Endometrial microvascular endothelial cells (primary cell): ENCODE results near the gene PLXNB2. TPM values are rescaled to one million over a fixed set of nuclear protein-coding genes. Genes with fewer than 3 reads are reported as not detected.

Source experiments
- in situ Hi-C: cut with HindIII; loops from 2 replicates; pipeline ENCODE4 v1.10.0; 2017; ENCODE audit warnings: low sequenced_read_pairs, low pct_unique_long_range_greater_than_20kb; ENCODE audit errors: inconsistent ontology term
- total RNA-seq: library from RNA; depleted of rRNA; stranded (reverse); fragments of >200 nt; gene quantifications from one replicate; pipeline ENCODE4 v1.2.3, GENCODE V29; 2015; ENCODE audit errors: inconsistent ontology term

Gene PLXNB2
- total RNA-seq, 1 donor from 2014 or later, result 37.7 TPM

DNA sequence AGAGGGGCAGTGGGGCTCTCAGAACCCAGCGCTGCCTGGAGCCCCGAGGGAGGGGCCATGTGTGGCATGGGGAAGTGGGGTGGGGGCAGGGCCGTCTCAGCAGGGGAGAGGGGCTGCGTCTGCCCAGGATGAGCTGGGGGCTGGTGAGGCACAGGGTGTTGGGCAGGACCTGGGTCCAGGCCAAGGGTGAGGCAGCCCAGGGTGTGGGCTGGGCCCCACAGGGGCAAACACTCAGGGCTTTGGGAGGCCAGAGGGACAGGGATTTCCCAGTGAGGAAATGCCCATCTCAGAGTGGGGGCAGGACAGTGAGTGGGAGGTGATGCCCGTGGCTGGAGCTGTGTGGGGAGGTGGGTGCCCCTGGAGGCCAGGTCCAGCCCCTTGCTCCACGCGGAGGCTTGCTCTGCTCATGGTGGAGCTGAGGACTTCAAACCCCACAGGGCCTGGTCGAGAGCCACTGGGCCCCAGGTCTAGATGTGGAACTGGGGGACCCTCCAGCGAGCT lies 5.4 kb downstream of the PLXNB2 start:
- in situ Hi-C loops, result no loop called here

DNA sequence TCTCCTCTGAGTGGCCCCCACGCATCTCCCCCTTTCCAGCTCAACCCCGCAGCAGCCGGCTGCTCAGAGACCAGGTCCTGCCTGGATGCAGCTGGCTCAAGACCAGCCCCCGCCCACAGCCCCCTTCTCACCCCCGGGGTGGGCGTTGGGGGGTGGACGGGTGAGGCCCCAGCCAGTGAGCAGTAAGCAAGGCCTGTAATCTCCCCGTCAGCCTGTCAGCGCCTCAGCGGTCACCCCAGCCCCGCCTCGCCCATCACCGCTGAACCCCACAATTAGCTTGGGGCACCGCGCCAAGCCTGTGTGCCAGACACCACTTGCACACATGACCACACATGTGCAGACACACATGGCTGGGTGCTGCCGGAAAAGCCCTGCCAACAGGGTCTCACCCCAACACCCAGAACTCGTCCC lies 5.9 kb downstream of the PLXNB2 start:
- in situ Hi-C loops, result no loop called here

DNA sequence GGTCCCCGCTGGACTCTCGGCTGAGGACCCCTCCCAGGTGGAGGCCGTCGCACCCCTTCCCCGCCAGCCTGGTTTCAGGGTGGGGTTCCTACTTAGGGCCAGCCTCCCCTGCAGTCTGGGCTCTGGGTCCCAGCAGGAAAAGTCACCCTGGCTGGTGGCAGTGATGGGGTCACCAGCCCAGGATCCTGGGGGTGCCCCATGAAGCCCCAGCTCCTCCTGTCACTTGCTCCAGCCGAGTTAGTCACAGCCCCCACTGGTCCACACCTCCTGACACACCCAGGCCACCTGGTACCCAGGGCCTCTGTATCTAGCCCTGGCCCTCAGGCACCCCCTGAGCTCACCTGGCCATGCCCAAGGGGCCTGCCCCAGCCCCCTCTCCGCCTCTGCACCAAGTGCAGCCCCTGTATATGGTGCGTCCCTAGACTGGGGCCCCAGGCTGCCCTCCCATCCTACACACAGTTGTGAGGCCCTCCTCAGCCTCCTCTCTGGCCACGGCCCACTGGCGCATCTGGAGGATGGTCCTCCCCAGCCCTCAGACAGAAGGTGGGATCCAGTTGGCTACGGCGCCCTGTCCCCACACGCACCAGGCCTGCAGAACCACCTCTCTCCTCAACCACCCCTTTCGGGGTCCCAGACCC lies 6.7 kb downstream of the PLXNB2 start:
- in situ Hi-C loops, result no loop called here

DNA sequence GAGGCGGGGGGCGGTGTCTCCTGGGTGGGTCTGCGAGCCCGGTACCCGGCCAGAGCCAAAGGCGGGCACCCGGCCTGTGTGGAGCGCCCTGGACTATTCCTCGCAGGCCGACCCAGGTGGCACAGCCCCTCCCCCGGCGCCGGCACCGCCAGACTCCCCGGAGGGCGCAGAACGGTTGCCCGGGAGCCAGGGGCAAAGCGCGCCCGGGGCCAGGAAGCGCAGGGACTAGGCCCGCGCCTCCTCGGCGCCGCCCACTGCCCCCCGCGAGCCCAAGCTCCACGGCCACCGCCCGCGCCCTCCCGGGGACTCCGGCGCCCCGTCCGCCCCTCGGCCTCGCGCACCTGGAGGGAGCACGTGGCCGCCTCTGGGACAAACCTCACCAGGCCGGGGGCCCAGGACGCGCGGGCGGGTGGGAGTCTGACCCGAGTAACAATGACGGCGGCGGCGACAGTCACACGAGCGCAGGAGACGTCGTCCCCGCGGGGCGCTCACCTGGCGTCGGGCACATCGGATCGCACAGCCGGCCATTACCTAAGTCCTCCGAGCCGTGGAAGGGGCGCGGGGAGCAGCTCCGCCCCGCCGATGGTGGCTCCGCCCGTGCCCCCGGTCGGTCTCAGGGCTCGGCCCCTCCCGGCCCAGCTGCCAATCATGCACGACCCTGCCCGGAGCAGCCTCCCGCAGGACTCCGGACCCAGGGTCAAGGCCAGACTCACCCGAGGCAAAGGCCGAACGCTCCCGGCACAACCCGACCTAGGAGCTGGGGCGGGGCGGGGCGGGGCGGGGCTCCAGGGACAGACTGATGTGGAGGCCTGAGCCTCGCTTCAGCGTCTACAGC lies 7.4 kb downstream of the PLXNB2 start:
- in situ Hi-C loops, result no loop called here

DNA sequence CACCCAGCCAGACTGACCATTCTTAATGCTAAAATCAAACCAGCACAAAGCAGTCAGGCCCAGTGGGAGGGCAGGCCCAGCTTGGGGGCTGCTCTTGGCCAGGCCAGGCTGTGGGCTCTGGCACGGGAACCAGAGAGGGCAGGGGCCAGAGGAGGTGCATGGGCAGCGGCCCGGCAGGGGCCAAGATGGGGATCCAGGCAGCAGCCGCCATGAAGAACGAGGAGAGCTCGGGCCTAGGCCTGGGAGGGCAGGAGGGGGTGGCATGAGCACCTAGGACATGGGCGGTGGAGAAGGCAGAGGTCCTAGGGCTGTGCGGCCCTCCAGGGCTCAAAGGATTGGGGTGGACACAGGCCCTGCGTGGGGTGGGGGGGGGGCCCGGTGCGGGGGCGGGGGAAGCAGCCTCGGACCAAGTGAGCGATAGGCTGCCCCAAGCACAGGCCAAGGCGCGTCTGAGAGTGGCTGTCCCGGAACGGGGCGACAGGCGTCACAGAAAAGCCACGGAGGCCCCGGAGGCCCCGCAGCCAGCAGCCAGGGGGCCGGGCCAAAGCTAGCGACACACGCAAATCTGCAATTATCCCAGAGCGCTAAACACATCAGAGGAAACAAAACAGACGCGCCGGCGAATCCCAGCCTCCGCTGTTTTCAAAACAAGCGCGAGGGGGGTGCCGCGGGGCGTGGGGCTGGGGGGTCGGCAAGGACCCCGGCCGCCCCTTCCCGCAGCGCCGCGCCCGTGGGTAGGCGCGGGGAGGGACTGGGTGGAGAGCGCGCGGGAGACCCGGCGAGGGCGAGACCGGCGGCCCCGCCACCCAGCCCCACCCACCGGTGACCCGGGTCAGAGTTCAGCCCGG lies 8.3 kb downstream of the PLXNB2 start:
- in situ Hi-C loops, result no loop called here

DNA sequence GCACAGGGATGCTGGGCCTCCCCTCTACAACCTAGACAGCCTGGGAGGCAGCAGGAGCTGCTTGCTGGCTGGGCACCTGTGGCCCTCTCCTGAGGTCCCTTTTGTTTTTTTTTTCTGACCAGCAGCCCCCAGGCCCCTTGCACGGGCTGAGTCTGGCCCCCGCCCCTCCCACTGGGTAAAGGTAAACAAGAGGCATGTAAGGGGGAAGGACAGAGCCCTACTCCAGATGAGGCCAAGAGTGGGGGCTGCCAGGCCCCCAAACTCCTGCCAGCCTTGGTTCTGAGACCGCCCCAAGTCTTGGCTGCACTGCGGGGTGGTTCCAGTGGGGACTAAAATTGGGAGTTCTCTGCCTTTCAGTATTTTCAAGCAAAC lies 9.2 kb downstream of the PLXNB2 start:
- in situ Hi-C loops, result no loop called here

DNA sequence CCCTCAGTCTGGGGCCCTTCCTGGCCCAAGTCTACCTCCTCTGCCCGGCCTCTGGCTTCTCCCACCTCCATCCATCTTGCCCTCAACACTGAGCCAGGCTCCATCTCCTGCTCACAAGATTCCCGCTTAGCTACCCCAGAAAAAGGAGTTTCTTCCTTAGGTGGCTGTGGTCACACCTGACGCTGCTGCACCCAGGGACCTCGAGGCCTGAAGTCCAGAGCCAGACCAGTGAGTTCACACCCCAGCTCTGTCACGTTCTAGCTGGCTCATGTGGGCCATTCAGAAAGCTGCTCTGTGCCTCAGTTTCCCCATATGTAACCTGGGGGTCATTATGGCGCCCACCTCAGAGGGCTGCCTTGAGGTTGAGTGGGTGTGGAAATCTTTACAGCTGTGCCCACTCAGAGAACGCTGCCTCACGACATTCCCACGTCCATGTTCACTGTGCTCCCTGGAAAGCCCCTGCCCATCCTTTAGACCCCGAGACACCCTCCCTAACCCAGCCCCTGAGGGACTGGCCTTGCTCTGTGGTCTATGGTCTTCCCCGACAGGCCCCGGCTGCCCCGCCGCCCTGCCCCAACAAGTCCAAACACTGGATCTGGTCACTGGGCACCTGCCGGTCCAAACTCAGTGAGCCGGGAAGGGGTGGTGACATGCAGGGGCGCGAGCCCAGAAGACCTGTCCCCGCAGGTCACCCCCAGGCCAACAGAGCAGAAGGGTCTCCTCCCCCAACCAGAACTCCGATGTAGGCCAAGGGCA lies 9.8 kb downstream of the PLXNB2 start:
- in situ Hi-C loops, result no loop called here

DNA sequence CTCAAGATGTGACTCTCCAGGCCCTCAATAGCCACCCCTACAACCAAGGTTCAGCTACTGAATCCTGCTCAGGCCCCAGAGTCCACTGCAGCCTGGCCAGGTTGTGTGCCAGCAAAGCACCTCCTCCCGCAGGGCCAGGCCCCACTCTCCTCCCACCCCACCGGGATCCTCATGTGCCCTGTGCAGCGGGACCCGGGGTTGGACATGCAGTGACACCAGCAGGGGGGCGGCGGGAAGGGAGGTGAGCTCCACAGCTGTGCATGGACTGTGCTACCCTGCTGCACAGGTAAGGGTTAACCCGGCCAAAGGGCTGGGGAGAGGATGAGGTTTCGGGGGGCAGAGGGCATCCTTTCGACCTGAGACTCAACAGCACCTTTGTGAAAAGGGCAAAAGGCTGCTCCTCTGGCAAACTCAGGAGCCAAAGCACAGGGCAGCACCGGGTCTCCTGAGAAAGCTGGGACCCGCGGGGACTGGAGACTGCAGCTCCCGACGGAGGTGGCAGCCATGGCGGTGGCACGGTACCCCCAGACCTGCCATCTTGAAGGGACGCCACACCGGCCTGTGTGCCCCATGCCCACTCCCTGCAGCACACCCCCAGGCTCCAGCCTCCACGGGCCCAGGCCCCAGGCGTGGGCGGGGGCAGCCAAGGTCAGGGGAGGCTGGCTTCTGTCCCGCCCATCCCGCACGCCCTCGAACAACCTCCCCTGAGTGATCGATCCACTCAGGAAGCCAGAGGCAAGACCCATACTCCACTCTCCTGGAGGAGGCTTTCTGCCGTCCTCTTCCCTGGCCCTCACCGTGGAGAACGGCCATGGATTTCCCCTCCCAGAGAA lies 10.6 kb downstream of the PLXNB2 start:
- in situ Hi-C loops, result no loop called here

DNA sequence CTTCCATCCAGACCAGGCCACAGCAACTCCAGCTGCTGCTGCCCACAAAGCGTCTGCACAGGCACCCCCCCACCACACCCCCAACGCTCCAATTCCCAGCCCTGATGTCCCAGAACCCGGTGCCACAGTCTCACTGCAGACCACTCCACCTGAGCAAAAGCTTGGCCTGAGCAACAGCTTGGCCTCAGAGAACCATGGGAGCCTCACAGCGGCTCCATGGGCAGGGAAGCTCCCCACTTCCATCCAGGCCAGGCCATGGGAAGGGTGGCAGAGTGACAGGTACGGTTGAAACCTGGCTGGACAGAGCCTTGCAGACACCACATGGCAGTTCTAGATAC lies 13.2 kb downstream of the PLXNB2 start:
- in situ Hi-C loops, result no loop called here

DNA sequence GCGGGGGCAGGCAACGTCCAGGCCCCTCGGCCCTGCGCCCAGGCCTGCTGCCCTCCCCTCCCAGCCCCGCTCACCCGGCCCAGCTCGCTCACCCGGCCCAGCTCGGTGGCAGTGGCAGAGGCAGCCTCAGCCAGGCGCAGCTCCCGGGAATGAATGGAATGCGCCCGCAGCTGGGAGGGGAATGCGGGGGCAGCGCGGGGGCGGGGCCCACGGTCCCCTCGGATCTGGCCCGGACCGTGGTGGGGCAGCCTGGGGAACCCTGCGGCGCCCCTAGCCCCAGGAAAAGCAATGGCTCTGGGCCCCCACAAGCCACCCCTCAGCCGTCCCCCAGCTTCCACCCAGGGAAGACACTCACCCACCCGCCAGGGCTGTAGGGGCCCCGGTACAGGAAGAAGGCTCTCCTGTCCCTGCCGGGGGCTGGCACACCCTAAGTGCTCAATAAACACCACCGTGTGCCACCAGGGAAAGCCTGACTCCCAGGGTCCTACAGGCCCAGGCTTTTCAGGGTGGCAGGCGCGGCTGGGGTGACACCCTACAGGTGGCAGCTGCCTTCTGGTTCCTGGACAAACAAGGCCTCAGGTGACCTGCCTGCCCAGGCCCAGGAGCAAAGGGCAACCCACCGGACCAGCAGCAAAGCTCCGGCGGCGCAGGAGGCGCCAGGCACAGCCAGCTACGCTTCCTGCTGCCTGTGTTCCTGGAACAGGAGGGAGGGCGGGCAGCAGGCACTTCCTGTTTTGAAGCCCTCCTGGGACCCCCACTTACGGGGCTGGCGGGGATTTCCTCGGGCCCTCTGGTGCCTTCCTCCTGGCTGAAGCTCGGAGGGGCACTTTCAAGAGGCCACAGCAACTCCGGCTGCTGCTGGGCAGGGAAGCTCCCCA lies 13.8 kb downstream of the PLXNB2 start:
- in situ Hi-C loops, result no loop called here

DNA sequence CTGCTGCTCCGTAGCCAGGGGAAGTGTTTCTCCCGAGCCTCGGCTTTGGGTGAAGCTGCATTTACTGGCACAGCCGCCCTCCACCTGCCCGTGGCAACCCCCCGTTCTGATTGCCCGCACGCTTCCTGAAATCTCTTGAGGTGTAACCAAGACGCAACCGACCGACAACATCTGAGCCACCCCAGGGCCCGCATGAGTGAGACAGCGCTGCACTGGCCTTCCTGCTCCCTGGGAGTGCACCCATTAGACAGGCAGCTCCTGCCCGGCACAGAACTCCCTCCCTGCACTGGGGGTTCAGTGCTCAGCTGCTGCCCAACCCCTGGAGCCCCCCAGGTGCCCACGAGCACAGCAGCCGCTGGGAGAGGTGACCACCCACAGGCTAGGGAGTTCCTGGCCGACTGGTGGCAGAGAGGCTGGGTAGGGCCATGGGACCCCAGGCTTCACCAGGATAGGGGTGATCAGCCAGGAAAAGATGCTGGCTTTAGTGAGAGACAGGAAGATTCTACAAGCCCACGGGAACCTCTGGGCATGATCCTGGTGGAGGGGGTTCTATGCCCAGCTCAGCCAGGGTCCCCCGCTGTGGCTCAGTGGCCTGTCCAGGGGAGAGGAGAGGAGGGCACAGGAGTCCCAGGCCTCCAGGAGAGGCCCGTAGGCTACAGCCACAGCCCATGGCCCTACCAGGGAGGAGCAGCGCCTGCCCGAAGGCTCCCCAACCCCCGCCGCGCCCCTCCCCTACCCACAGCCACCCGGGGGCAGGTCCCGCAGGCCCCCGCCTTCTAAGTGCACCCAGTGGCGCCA lies 14.6 kb downstream of the PLXNB2 start:
- in situ Hi-C loops, result no loop called here

DNA sequence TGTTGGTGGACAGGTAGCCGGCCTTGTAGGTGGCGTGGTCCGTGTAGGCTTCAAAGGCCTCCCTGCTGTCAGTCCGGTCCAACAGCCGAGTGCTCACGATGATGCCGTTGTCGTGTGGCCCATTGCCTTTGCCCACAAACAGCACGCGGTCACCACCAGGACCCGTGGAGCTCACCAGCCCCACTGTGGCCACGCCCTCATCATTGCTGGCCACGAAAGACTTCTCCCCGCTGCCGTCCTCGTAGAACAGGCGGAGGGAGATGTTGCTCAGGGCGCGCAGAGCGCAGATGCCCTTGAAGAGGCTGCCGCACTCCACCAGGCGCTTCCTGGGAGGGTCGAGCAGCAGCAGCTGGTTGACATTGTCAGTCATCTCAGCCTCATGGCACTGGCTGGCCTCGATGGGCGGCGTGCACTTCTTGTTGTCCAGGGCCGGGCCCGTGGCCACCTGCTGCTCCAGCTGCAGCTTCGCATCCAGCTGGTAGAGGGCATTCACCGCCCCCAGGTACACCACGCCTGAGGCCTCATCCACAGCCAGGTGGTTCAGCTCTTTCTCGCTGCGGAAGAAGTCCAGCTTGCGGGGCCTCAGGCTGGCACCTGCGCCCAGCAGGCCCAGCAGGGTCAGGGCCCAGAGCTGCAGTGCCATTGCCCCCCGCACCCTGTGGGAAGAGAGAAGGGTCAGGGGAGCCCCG lies 17.4 kb downstream of the PLXNB2 start:
- in situ Hi-C loops, result no loop called here

DNA sequence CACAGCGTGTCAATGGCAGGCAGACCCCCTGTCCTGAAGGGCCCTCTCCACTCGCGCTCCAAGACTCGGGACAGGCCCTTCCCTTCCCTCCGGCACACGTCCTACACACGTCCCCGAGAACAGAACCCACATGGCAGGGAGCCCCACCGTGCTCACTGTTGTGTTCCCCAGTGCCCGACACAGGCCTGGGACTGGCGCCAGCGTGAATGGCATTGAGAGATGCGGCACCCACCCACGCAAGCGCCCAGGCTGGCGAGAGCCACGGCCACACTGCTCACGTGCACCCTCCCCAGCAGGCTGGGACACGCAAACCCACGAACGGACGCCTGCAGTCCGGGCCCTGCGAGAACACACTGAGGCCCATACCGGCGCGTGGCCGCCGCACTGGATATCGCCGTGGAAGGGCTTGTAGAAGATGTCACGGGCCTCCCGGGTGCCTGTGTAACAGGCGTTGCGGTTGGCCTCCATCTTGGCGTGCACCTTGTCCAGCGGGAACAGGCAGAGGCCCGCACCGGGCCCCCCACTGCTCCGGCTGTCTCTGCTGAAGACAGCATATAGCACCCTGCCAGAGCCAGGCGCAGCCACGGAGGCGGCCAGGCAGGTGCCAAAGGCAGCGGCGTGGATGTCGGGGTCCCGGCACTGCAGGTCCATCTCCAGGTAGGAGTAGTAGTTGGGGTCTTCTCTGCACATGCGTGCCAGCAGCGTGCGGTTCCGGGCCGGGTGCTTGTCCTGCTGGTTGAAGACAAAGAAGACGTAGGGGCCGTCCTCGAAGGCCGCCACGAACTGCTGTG lies 18.1 kb downstream of the PLXNB2 start:
- in situ Hi-C loops, result no loop called here

DNA sequence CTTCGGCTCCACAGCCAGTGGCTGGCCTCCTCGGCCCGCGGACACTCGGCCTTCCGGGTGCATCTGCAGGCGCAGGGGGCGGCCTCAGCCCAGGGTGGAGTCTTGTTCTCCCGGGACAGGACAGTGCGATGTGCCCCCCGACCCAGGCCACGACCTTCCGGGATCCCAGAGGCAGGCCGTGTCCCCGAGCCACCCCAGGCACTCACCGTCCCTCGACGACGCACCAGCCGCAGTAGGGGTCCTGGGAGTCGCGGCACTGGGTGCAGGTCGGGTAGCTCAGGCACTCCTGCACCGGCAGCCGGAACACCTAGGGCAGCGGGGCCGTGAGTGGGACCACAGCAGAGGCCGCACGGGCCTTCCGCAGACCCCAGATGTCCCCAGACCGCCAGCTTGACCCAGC lies 19.7 kb downstream of the PLXNB2 start:
- in situ Hi-C loops, result no loop called here

DNA sequence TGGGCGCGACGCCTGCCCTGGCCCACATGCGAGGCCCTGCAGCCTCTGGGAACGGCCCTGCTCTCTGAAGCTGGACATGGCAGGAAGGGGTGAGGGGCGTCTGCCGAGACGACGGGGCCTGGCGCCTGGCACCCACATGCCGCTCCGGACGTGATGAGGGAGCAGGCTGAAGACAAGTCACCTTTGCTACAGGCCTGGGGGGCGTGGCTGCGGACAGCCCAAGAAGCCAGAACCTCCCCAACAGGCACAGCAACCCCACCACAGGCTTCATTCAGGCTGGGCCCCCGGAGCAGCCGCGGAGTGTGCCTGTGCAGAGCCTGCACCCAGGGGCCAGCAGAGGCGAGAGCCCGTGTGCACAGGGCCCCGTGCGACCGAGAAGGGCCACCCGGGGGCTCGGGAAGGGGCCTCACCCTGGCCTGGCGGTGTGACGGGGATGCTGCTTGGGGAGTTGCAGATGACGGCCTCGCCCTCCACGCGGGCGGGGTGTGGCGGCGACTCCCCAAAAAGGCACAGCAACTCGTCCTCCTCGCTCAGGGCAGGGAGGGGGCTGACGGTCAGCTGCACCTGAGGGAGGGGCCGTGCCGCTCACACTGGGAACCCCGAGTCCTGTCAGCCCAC lies 20.6 kb downstream of the PLXNB2 start:
- in situ Hi-C loops, result no loop called here
